ENCODE measurements around the gene PRICKLE4. TPM values are rescaled to one million over a fixed set of nuclear protein-coding genes. Genes with fewer than 3 reads are reported as not detected.

Gene PRICKLE4
- total RNA-seq, 3 donors from 2014 or later (not counting 1 experiment from before 2014, with no cell fraction given), result not detected

DNA sequence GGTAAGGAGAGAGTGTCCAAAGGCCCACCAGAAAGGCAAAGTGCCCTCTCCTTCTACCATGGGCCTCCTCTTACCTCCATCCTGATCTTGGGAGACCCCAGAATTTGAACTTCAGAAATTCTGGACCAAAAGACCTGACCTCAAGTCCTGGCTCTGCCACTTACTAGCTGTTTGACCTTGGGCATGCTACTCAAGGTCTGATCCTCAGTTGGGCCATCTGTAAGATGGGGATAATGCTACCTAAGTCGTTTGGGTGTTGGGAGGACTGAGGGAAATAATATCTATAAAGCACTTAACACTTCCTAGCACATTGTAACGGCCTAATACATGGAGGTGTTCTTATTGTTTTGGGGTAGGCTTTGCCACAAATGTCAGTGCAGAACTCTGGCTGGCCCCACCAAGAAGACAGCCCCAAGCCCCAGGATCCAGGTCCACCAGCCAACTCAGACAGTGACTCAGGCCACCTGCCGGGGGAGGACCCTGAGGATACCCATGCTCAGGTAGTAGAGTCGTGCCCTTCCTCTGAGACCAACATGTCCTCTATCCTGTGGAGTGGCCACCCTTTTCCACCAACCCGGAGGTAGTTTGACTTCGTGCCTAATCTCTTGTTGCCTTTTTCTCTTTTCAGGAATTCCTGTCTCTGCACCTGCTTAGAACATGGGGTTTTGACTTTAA, 2.7 kb downstream of the PRICKLE4 start:
- Histone ChIP-seq H3K36me3 (ENCODE audit: control insufficient read depth, insufficient read depth, low read length) (no peaks in the 10 kb centered on the region), H3K4me1 (ENCODE audit: control insufficient read depth, insufficient read depth, low read length) (peaks cover 40% of the 10 kb centered on the region), H3K9me3 (ENCODE audit: control insufficient read depth, insufficient read depth, low read length) (no peaks in the 10 kb centered on the region), H3K27me3 (ENCODE audit: control insufficient read depth, insufficient read depth, low read length) (no peaks in the 10 kb centered on the region), H3K4me3 (ENCODE audit: low read length) (no peak overlapping the region), H3K27ac (ENCODE audit: low read length) (no peak overlapping the region)
- Mint-ChIP-seq H3K27ac (no peak overlapping the region), H3K36me3 (no peaks in the 10 kb centered on the region), H3K9me3 (no peaks in the 10 kb centered on the region), H3K27me3 (ENCODE audit: low read depth in 2 of 2) (peaks cover 0 to 3% of the 10 kb centered on the region in 2 donors), H3K4me1 (peaks cover 7 to 38% of the 10 kb centered on the region in 2 donors), H3K4me3 (no peak overlapping the region)
- no peak for ATAC-seq
- DNase-seq, result no peak
- intact Hi-C loops (cut with micrococcal nuclease), result loop anchor here (10.0 kb wide), 1 partner anchor 762 kb away; no protein-coding TSS in a partner anchor
- WGBS (ENCODE audit: insufficient coverage), result 87% methylated on average over 4 of the region's 6 CpGs
- TF ChIP-seq, protein P1, sequence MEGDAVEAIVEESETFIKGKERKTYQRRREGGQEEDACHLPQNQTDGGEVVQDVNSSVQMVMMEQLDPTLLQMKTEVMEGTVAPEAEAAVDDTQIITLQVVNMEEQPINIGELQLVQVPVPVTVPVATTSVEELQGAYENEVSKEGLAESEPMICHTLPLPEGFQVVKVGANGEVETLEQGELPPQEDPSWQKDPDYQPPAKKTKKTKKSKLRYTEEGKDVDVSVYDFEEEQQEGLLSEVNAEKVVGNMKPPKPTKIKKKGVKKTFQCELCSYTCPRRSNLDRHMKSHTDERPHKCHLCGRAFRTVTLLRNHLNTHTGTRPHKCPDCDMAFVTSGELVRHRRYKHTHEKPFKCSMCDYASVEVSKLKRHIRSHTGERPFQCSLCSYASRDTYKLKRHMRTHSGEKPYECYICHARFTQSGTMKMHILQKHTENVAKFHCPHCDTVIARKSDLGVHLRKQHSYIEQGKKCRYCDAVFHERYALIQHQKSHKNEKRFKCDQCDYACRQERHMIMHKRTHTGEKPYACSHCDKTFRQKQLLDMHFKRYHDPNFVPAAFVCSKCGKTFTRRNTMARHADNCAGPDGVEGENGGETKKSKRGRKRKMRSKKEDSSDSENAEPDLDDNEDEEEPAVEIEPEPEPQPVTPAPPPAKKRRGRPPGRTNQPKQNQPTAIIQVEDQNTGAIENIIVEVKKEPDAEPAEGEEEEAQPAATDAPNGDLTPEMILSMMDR (IDR thresholded peaks at IDR 0.05), result no peak

DNA sequence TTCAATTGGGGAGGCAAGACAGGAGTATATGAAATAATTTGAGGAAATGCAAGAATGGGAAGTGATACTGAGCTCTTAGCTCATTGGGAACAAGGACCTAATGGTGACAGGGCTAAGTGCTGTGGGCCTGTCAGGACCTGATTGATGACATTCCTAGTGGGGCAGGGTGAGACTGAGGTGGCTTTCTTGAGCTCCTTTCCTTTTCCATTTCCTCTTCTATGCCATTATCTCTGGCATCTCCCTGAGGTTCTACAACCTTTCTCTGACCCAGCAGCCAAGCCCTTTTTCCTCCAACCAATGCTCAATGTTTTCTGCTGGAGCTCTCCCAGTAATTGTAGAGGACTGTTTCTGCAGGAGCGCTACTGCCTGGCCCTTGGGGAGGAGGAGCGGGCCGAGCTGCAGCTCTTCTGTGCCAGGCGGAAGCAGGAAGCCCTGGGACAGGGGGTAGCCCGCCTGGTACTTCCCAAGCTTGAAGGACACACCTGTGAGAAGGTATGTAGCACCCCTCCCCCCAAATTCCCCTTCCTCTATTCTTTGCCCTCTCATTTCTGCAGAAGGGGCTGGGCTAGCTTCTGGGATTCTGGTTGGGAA, 4.1 kb downstream of the PRICKLE4 start:
- Histone ChIP-seq H3K27ac (ENCODE audit: low read length) (no peak overlapping the region), H3K4me3 (ENCODE audit: low read length) (no peak overlapping the region), H3K9me3 (ENCODE audit: control insufficient read depth, insufficient read depth, low read length) (no peaks in the 10 kb centered on the region), H3K4me1 (ENCODE audit: control insufficient read depth, insufficient read depth, low read length) (peaks cover 40% of the 10 kb centered on the region), H3K36me3 (ENCODE audit: control insufficient read depth, insufficient read depth, low read length) (peaks cover 4% of the 10 kb centered on the region), H3K27me3 (ENCODE audit: control insufficient read depth, insufficient read depth, low read length) (no peaks in the 10 kb centered on the region)
- Mint-ChIP-seq H3K9me3 (no peaks in the 10 kb centered on the region), H3K4me1 (peaks cover 0 to 32% of the 10 kb centered on the region in 2 donors), H3K27ac (no peak overlapping the region), H3K27me3 (ENCODE audit: low read depth in 2 of 2) (peaks cover 0 to 3% of the 10 kb centered on the region in 2 donors), H3K36me3 (peaks cover 1% of the 10 kb centered on the region), H3K4me3 (no peak overlapping the region)
- 80% methylated on average over 5 of the region's 5 CpGs for WGBS (ENCODE audit: insufficient coverage)
- TF ChIP-seq, protein P1 (IDR thresholded peaks at IDR 0.05), result no peak
- intact Hi-C loops (cut with micrococcal nuclease), result loop anchor here (10.0 kb wide), 1 partner anchor 760 kb away; no protein-coding TSS in a partner anchor
- DNase-seq (no peak), ATAC-seq (no peak)

DNA sequence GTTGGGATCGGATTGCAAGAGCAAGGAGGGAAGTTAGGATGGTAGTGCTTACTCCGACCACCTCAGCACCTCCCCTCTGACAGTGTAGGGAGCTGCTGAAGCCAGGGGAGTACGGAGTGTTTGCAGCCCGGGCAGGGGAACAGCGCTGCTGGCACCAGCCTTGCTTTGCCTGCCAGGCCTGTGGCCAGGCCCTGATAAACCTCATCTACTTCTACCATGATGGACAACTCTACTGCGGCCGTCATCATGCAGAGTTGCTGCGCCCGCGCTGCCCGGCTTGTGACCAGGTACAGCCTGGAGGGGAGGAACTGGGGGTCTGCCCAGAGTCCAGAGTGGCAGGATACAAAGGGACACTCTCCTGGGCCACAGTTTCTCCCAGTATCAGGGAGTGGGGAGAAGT, 4.7 kb downstream of the PRICKLE4 start:
- H3K4me1 ChIP-seq (ENCODE audit: control insufficient read depth, insufficient read depth, low read length), result peaks cover 40% of the 10 kb centered on the region
- no peak for ATAC-seq

More for the DNA sequence above, 4.7 kb downstream of the PRICKLE4 start:
- Mint-ChIP-seq H3K36me3 (peaks cover 7% of the 10 kb centered on the region), H3K4me1 (peaks cover 0 to 32% of the 10 kb centered on the region in 2 donors), H3K27ac (no peak overlapping the region), H3K27me3 (ENCODE audit: low read depth in 2 of 2) (peaks cover 0 to 3% of the 10 kb centered on the region in 2 donors), H3K4me3 (peak overlapping the region; percentile 81), H3K9me3 (no peaks in the 10 kb centered on the region)
- no peak for DNase-seq
- Histone ChIP-seq H3K4me3 (ENCODE audit: low read length) (no peak overlapping the region), H3K27me3 (ENCODE audit: control insufficient read depth, insufficient read depth, low read length) (no peaks in the 10 kb centered on the region), H3K36me3 (ENCODE audit: control insufficient read depth, insufficient read depth, low read length) (peaks cover 10% of the 10 kb centered on the region), H3K9me3 (ENCODE audit: control insufficient read depth, insufficient read depth, low read length) (no peaks in the 10 kb centered on the region), H3K27ac (ENCODE audit: low read length) (no peak overlapping the region)
- WGBS (ENCODE audit: insufficient coverage), result over 99% methylated on average over 11 of the region's 11 CpGs
- TF ChIP-seq, protein P1 (IDR thresholded peaks at IDR 0.05), result no peak
- intact Hi-C loops (cut with micrococcal nuclease), result loop anchor here (10.0 kb wide), 1 partner anchor 760 kb away; no protein-coding TSS in a partner anchor

Measured in natural killer cell (primary cell).